ENCODE measurements around the gene LRP3. TPM values are rescaled to one million over a fixed set of nuclear protein-coding genes. Genes with fewer than 3 reads are reported as not detected.

The LRP3 gene
- polyA plus RNA-seq, 1 donor from 2014 or later: 60.1 TPM

- Histone ChIP-seq H3K27me3 (ENCODE audit: insufficient read depth, low read depth, low read length) (no peaks in the 10 kb centered on the region), H3K4me3 (ENCODE audit: low read length) (no peak overlapping the region), H3K4me2 (ENCODE audit: low read length) (no peak overlapping the region), H3K9me2 (ENCODE audit: insufficient read depth, low read length) (no peaks in the 10 kb centered on the region), H2AFZ (ENCODE audit: low read depth, low read length) (no peak overlapping the region), H3K27ac (ENCODE audit: low read length) (no peak overlapping the region), H3K9me3 (ENCODE audit: low read length) (no peaks in the 10 kb centered on the region), H3K79me2 (replicated peaks; ENCODE audit: insufficient read depth, low read length) (no peaks in the 10 kb centered on the region), H3K9ac (ENCODE audit: low read length) (no peak overlapping the region), H3F3A (ENCODE audit: insufficient read depth, low read length, poor library complexity, severe bottlenecking) (no peaks in the 10 kb centered on the region), H4K20me1 (ENCODE audit: insufficient read depth) (no peaks in the 10 kb centered on the region), H3K36me3 (ENCODE audit: insufficient read depth, low read length) (peaks cover 6% of the 10 kb centered on the region)
- TF ChIP-seq MXI1 (conservative IDR thresholded peaks at IDR 0.05; ENCODE audit: poor library complexity, severe bottlenecking) (no peak), SMC3 (conservative IDR thresholded peaks at IDR 0.05; ENCODE audit: poor library complexity) (no peak), TAF1 (IDR thresholded peaks at IDR 0.05; ENCODE audit: low read depth) (no peak), EP300 (conservative IDR thresholded peaks at IDR 0.05; ENCODE audit: poor library complexity, severe bottlenecking) (no peak), REST (IDR thresholded peaks at IDR 0.05; ENCODE audit: borderline replicate concordance) (no peak), EZH2 (IDR thresholded peaks at IDR 0.05; ENCODE audit: borderline replicate concordance, insufficient read depth, low read length, poor library complexity, severe bottlenecking) (no peak), RAD21 (conservative IDR thresholded peaks at IDR 0.05) (no peak), CTCF (IDR thresholded peaks at IDR 0.05; ENCODE audit: poor library complexity, severe bottlenecking) (no peak), POLR2AphosphoS5 (IDR thresholded peaks at IDR 0.05) (no peak)
These were observed 7.9 kb downstream of the LRP3 start for GRCh38 chr19:33201886-33202545.

- Histone ChIP-seq H3K9ac (ENCODE audit: low read length) (no peak overlapping the region), H3K79me2 (replicated peaks; ENCODE audit: insufficient read depth, low read length) (no peaks in the 10 kb centered on the region), H3K4me2 (ENCODE audit: low read length) (no peak overlapping the region), H3K9me2 (ENCODE audit: insufficient read depth, low read length) (no peaks in the 10 kb centered on the region), H2AFZ (ENCODE audit: low read depth, low read length) (no peak overlapping the region), H3F3A (ENCODE audit: insufficient read depth, low read length, poor library complexity, severe bottlenecking) (no peaks in the 10 kb centered on the region), H3K27me3 (ENCODE audit: insufficient read depth, low read depth, low read length) (no peaks in the 10 kb centered on the region), H3K27ac (ENCODE audit: low read length) (no peak overlapping the region), H3K9me3 (ENCODE audit: low read length) (no peaks in the 10 kb centered on the region), H4K20me1 (ENCODE audit: insufficient read depth) (no peaks in the 10 kb centered on the region), H3K4me3 (ENCODE audit: low read length) (no peak overlapping the region), H3K36me3 (ENCODE audit: insufficient read depth, low read length) (peaks cover 6% of the 10 kb centered on the region)
- TF ChIP-seq TAF1 (IDR thresholded peaks at IDR 0.05; ENCODE audit: low read depth): no peak
- no peak for TF ChIP-seq EP300 (conservative IDR thresholded peaks at IDR 0.05; ENCODE audit: poor library complexity, severe bottlenecking)
- no peak for TF ChIP-seq EZH2 (IDR thresholded peaks at IDR 0.05; ENCODE audit: borderline replicate concordance, insufficient read depth, low read length, poor library complexity, severe bottlenecking)
- no peak for TF ChIP-seq MXI1 (conservative IDR thresholded peaks at IDR 0.05; ENCODE audit: poor library complexity, severe bottlenecking)
- TF ChIP-seq RAD21 (conservative IDR thresholded peaks at IDR 0.05): no peak
- TF ChIP-seq CTCF (IDR thresholded peaks at IDR 0.05; ENCODE audit: poor library complexity, severe bottlenecking): no peak
- no peak for TF ChIP-seq SMC3 (conservative IDR thresholded peaks at IDR 0.05; ENCODE audit: poor library complexity)
- no peak for TF ChIP-seq POLR2AphosphoS5 (IDR thresholded peaks at IDR 0.05)
- TF ChIP-seq REST (IDR thresholded peaks at IDR 0.05; ENCODE audit: borderline replicate concordance): no peak
These were observed 8.7 kb downstream of the LRP3 start for GRCh38 chr19:33202546-33203507.

Measured in neural cell (in vitro differentiated cells).